Measurements from ENCODE around the gene CLCN5. TPM values are rescaled to one million over a fixed set of nuclear protein-coding genes. Genes with fewer than 3 reads are reported as not detected.

The CLCN5 gene
- total RNA-seq, 2 donors from 2014 or later = 6.3 to 9.6 TPM

DNA sequence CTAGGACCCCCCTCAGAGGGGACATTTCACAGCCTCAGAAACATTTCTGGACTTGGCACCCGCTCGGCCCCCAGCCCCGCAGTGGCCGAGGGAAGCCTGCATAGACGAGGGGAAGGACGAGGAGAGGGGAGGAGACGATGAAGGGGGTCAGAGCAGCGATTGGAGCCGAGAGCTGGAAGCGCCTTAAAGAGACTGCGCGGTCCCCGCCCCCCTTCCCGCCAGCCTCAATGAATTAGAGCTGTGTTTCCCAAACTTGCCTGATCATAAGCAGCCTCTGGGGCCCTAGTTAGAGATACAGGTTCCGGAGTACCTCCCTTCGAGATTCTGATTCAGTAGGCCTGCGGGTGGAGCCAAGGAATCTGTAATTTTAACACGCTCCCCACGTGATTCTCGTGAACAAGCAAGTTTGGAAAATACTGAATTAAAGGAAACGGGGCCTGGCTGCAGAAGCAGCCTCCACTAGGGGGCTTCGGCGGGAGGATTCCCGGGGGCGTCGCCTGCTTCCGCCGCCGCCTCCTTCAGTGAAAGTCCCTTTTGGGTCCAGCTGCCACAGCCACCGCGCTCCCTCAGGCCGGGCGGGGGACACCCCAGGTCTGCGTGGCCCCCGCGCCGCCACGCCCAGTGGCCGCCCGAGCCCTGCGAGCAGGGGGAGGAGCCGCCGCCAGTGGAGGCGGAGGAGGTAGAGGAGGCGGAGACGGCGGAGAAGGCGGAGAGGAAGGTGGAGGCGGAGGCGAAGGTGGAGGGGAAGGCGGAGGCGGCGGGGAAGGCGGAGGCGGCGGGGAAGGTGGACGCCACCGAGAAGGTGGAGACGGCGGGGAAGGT, 43.4 kb upstream of the CLCN5 start, which contains the start of gene USP27X:
USP27X (plus strand) TSS at position 651 of the 822 bp plus-strand sequence. CDS start 824 bp downstream, outside the sequence.
- peak; percentile 86 for ATAC-seq (ENCODE audit: insufficient number of reproducible peaks, low FRiP score, low read depth)
- peak within 1 kb of the TSS; percentile 76 to 78 for H3K27ac ChIP-seq
- TF ChIP-seq, protein P1, sequence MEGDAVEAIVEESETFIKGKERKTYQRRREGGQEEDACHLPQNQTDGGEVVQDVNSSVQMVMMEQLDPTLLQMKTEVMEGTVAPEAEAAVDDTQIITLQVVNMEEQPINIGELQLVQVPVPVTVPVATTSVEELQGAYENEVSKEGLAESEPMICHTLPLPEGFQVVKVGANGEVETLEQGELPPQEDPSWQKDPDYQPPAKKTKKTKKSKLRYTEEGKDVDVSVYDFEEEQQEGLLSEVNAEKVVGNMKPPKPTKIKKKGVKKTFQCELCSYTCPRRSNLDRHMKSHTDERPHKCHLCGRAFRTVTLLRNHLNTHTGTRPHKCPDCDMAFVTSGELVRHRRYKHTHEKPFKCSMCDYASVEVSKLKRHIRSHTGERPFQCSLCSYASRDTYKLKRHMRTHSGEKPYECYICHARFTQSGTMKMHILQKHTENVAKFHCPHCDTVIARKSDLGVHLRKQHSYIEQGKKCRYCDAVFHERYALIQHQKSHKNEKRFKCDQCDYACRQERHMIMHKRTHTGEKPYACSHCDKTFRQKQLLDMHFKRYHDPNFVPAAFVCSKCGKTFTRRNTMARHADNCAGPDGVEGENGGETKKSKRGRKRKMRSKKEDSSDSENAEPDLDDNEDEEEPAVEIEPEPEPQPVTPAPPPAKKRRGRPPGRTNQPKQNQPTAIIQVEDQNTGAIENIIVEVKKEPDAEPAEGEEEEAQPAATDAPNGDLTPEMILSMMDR (IDR thresholded peaks at IDR 0.05) = peak; percentile 60
- no peaks in the 10 kb centered on the region for H3K27me3 ChIP-seq (replicated peaks; ENCODE audit: insufficient read depth)
- peak; percentile 30 for DNase-seq (ENCODE audit: low spot score)
- no peaks in the 10 kb centered on the region for H3K9me3 ChIP-seq
- H3K36me3 ChIP-seq = no peaks in the 10 kb centered on the region
- H3K4me3 ChIP-seq = peak within 1 kb of the TSS; percentile 79
- peaks cover 0 to 25% of the 10 kb centered on the region in 2 donors for H3K4me1 ChIP-seq (ENCODE audit: control insufficient read depth in 1 of 2, low read depth in 2 of 2)

DNA sequence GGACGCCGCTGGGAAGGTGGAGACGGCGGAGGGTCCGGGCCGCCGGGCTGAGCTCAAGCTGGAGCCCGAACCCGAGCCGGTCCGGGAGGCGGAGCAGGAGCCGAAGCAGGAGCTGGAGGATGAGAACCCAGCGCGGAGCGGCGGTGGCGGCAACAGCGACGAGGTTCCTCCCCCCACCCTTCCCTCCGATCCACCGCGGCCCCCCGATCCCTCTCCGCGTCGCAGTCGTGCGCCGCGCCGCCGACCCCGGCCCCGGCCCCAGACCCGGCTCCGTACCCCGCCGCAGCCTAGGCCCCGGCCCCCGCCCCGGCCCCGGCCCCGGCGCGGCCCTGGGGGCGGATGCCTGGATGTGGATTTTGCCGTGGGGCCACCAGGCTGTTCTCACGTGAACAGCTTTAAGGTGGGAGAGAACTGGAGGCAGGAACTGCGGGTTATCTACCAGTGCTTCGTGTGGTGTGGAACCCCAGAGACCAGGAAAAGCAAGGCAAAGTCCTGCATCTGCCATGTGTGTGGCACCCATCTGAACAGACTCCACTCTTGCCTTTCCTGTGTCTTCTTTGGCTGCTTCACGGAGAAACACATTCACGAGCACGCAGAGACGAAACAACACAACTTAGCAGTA, 42.6 kb upstream of the CLCN5 start:
- Histone ChIP-seq H3K4me3 (peak overlapping the region; percentile 79), H3K9me3 (no peaks in the 10 kb centered on the region), H3K27me3 (replicated peaks; ENCODE audit: insufficient read depth) (no peaks in the 10 kb centered on the region), H3K27ac (peak overlapping the region; percentile 76 to 78), H3K36me3 (no peaks in the 10 kb centered on the region), H3K4me1 (ENCODE audit: control insufficient read depth in 1 of 2, low read depth in 2 of 2) (peaks cover 0 to 25% of the 10 kb centered on the region in 2 donors)
- ATAC-seq (ENCODE audit: insufficient number of reproducible peaks, low FRiP score, low read depth) (no peak), DNase-seq (ENCODE audit: low spot score) (no peak)
- TF ChIP-seq, protein P1 (IDR thresholded peaks at IDR 0.05) = no peak

- no peak for DNase-seq (ENCODE audit: low spot score)
- TF ChIP-seq, protein P1 (IDR thresholded peaks at IDR 0.05) = no peak
- Histone ChIP-seq H3K4me1 (ENCODE audit: control insufficient read depth in 1 of 2, low read depth in 2 of 2) (peaks cover 0 to 25% of the 10 kb centered on the region in 2 donors), H3K9me3 (no peaks in the 10 kb centered on the region), H3K36me3 (no peaks in the 10 kb centered on the region), H3K4me3 (no peak overlapping the region), H3K27me3 (replicated peaks; ENCODE audit: insufficient read depth) (no peaks in the 10 kb centered on the region), H3K27ac (no peak overlapping the region)
- ATAC-seq (ENCODE audit: insufficient number of reproducible peaks, low FRiP score, low read depth) = no peak
Measured at GRCh38 chrX:49880668-49881067, 41.7 kb upstream of the CLCN5 start.

GRCh38 chrX:49884290-49884862, 38.0 kb upstream of the CLCN5 start:
- Histone ChIP-seq H3K27ac (no peak overlapping the region), H3K36me3 (no peaks in the 10 kb centered on the region), H3K27me3 (replicated peaks; ENCODE audit: insufficient read depth) (no peaks in the 10 kb centered on the region), H3K4me1 (ENCODE audit: control insufficient read depth in 1 of 2, low read depth in 2 of 2) (peaks cover 0 to 16% of the 10 kb centered on the region in 2 donors), H3K4me3 (no peak overlapping the region), H3K9me3 (no peaks in the 10 kb centered on the region)
- ATAC-seq (ENCODE audit: insufficient number of reproducible peaks, low FRiP score, low read depth) (no peak), DNase-seq (ENCODE audit: low spot score) (no peak)
- TF ChIP-seq, protein P1 (IDR thresholded peaks at IDR 0.05) = peak; percentile 53

- DNase-seq (ENCODE audit: low spot score) (no peak), ATAC-seq (ENCODE audit: insufficient number of reproducible peaks, low FRiP score, low read depth) (no peak)
- H3K4me3 ChIP-seq = no peak overlapping the region
- H3K27ac ChIP-seq = no peak overlapping the region
- no peaks in the 10 kb centered on the region for H3K36me3 ChIP-seq
- H3K4me1 ChIP-seq (ENCODE audit: control insufficient read depth in 1 of 2, low read depth in 2 of 2) = no peaks in the 10 kb centered on the region
- no peaks in the 10 kb centered on the region for H3K9me3 ChIP-seq
- TF ChIP-seq, protein P1 (IDR thresholded peaks at IDR 0.05) = no peak
- no peaks in the 10 kb centered on the region for H3K27me3 ChIP-seq (replicated peaks; ENCODE audit: insufficient read depth)
Measured at GRCh38 chrX:49892542-49892941, 29.9 kb upstream of the CLCN5 start.

Data from thoracic aorta (tissue), 2 donors.